Eye (tissue), 1 donor: Measurements from ENCODE around the gene PXYLP1.
"Not testable (repeated sequence)": the region's sequence is repeated elsewhere in the genome, so short reads cannot be mapped to it uniquely, and the experiment has no call there.

Experiments used
- DNase-seq: peaks from one replicate; pipeline ENCODE4 v3.0.0-alpha.2; 2015

PXYLP1 gene

DNA sequence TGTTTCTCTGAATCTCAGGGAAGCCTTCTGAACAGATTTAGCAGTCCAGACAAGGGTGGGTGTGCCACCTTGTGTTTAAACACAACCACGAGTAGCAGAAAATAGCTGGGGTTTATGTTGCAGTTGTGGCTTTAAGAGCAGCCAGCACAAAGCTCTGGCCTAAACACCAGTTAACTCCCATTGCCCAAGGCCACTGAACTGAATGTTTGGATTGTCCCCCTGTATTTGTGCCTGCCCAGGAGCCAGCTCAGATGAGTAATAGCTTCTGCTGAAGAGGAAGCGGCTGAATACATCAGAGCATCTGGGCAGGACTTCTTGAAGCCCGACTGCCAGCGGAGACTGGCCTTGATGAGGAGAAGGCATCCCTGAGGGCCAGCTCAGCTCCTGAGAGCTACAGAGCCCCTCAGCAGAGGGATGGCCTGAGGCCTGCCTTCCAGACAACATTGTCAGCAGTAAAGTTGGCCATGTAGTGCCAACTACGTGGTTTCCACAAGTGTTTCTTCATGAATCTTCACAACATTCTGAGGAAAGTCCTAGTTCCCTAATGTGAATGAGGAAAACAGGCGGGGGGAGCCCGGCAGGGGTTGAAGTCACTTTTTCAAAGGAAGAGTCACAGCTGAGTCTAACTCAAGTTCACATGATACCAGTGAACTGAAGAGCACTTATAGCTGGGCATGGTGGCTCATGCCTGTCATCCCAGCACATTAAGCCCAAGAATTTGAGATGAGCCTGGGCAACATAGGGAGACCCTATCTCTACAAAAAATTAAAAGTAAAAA, 70.9 kb downstream of the PXYLP1 start:
- no peak for DNase-seq

- DNase-seq, result peak; percentile 95
Measured at GRCh38 chr3:141303481-141304223, 72.0 kb downstream of the PXYLP1 start.

DNA sequence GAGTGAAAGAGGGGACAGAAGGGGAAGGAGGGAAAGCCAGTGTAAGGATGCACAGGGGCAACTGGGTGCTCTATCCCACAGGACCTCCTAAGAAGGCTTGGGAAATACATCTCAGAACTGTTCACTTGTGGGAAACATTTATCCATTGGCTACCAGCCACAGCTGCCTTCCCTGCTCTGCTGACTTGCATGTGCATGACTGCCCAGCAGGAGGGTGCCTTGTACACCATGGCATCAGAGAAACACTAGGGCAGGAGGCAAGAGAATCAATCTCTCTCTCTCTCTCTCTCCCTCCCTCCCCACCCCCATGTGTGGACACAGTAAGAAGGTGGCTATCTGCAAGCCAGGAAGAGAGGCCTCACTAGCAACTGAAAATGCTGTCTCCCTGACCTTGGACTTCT, 73.8 kb downstream of the PXYLP1 start:
- peak; percentile 41 for DNase-seq

DNA sequence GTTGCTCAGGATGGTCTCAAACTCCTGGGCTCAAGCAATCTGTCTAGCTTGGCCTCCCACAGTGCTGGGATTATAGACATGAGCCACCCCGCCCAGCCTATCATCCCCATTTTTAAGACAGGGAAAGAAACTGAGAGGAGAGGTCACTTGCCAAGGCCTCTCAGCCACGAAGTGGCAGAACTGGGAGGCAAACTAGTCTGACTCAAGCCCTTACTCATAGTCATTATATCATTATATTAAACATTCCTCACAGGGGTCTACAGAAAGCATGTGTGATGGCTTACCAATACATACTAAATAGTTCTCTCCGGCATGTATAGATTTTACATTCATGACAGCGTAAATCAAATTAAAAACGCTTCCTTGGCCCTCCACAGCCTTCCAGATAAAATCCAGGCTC, 74.7 kb downstream of the PXYLP1 start:
- DNase-seq, result no peak

- DNase-seq, result no peak
Measured at GRCh38 chr3:141306922-141307321, 75.3 kb downstream of the PXYLP1 start.

DNA sequence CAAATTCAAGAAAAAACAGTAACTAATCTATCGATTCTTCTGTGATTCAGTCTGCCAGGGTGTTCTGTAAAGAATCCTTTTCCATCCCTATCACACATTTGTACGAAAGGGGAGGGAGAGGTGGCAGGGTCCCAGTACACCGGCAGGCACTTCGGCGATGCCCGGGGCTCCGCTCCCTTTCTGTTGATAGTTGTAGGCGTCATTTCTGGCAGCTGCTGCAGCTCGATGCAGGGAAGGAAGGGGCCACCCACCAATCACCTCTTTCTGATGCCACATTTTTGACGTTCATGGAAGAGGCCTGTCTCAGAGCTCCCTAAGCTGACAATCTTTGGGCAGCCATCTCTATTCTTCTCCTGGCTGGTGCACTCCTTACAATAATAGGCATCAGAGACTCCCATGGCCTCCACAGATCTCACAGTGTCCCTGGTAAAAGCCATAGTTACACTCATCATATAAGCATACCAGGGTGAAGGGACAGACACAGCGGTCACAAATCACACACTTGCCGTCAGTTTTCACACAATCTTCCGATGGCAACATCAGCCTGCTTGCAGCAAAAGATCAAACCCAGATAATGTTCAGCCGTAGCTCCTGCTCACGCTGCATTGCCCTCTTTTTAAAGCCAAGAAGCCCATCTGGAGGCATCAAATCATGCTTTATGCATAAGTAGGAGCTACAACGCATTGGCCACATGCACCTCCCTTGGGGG, 75.9 kb downstream of the PXYLP1 start:
- DNase-seq, result no peak

DNA sequence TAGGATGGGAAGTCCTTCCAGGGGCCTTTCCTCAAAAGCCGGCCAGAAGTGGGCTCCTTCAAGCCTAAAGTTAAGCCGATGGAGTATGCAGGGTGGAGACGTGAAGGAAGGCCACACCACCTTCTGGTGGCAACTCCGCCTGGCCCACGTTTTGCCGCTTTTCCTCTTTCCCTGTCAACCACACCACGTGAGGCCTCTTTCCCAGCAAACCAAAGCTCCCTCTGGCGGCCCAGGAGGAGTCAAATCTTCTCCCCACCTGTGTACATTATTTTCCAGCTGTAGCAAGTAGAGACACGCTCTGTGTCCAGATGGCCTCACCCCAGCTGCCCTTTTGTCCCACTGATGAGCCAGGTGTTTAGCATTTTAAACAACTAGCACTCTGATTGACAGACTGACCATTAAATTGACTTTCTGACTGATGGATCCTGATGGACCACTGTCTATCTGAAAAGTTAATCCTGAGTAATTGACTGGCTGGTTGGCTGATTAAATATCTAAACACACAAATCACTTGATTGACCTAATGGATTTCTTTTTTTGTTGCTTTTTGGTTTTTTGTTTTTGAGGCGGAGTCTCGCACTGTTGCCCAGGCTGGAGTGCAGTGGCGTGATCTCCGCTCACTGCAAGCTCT, 77.1 kb downstream of the PXYLP1 start:
- DNase-seq, result peak; percentile 80

GRCh38 chr3:141311170-141311495, 79.5 kb downstream of the PXYLP1 start:
- DNase-seq, result no peak

GRCh38 chr3:141311496-141312353, 80.1 kb downstream of the PXYLP1 start:
- DNase-seq, result peak; percentile 99

GRCh38 chr3:141312354-141313092, 80.9 kb downstream of the PXYLP1 start:
- no peak for DNase-seq

DNA sequence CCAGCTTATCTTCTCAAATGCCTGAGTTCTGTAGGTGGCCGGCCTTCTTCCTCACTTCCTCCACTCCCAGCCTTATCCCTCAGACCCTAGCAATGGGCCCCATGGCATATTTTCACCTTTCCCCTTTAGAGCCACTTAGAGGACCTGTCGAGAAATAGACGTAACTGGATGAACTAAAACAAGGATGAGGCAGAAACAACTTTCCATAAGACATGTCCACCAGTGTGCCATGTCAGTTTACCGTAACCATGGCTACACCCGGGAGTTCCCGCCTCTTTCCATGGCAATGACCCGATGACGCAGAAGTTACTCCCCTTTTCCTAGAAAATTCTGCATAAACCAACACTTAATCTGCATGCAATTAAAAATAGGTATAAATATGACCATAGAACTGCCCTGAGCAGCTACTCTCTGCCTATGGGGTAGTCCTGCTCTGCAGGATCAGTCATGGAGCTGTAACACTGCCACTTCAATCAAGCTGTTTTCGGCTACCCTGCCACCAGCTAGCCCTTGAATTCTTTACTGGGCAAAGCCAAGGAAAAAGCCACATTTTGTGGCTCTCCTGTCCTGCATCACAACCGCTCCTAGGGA, 81.6 kb downstream of the PXYLP1 start:
- no peak for DNase-seq

GRCh38 chr3:141314415-141314814, 82.8 kb downstream of the PXYLP1 start:
- not testable (repeated sequence) for DNase-seq

- no peak for DNase-seq
Measured at GRCh38 chr3:141316851-141317250, 85.2 kb downstream of the PXYLP1 start.

DNA sequence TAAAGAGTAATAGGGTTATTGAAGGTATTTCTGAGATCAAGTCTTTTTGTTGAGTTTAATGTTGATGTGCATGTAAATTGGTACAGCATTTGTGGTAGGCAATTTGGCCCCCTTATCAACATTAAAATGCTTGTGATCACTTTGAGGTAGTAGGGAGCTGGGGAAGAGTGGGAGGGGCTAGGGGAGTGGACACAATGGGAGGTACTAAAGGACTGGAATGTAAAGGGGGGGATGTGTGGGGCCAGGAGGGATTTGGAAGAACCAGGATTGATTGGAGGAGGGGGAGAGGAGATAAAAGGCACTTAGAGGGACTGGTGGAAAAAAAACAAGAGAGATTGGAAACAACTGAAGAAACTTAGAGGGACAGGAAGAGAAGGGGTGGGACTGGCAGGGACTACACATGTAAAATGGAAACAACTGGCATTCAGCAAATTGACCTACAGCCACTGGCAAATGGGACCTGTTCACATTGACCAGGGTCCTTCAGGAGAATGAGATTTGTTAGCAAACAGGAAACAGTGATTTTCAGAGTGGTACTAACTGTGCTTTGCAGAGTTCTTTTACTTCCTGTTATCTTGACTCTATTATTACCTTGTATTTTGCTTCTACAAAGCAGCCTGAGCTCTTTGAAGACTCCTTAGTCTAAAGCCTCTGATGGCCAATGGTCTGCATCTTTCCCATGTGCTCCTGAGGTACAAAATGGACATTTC, 88.9 kb downstream of the PXYLP1 start:
- DNase-seq, result no peak

- DNase-seq, result no peak
Measured at GRCh38 chr3:141321109-141321497, 89.5 kb downstream of the PXYLP1 start.

DNA sequence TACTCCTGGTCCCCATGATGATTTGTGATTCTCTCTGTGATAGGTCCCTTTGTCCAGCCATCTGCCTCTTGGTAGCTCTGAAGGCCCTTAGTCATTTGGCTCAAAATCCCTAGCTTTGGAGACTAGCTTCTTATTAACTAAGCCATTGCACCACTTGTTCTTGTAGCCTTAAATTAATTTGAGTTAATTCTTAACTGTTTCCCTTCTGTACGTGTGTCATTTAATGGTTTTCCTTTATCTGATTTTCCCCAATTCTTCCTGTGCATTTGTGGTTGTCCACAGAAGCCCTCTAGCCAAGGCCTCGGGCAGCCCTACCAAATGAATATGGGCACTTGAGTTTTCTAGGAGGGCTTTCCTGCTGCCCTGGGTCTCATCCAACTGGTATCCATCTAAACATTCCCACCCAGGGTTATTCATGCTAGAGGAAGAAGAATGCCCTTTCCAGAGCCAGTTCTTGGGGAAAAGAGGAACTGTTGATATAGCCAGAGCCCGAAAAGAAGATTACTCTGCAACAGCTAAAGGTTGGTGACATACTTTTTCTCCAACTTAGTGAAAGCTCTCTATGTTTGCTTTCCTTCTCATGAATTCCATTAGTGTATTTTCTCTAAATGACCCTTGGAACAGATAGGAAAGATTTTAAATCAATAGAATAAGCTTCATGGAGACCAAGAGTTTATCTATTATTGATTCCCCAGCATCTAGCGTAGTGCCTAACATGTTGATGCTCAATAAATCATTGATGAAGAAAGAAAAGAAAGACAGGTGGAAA, 92.5 kb downstream of the PXYLP1 start:
- DNase-seq, result no peak

GRCh38 chr3:141326123-141326522, 94.5 kb downstream of the PXYLP1 start:
- DNase-seq, result no peak

- no peak for DNase-seq
Measured at GRCh38 chr3:141326626-141327025, 95.0 kb downstream of the PXYLP1 start.

DNA sequence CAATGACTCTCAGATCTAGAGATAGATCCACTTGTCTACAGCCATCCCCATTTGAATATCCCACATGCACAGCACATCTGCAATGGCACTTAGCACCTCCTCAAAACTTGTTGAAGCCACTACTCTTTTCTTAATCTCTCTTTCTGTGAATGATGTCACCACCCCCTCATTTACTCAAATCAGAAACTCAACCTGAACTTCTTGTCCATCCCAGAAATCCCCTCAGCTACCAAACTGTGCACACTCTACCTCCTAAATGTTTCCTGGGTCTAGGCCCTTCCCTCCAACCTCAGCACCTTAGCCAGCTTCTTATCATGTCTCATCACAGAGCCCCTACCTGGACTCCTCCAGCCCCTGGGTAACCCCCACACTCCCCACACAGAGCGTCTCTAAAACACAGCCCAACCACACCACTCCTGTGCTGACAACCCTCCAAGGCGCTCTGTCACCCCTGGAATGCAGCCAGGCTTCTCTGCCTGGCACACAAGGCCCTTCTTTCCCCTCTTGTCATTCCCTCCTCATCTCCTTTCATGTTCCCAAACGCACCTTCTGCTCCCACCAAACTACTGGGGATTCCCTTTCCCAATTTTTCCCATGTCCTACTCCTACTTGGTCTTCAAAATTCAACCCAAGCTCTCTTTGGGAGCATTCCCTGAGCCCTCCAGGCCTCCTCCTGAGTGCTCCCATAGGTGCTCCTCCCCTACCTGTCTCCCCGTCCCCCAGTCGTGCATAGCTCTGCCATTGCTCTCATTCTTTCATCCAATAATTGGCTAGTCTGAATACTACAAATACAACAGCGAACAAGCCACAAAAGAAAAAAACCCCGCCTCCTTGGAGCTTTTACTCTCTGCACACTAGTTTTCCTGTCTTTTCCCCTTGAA, 96.9 kb downstream of the PXYLP1 start:
- no peak for DNase-seq
